IPS DF 6.9 (cell line): ENCODE results near the gene CCSER1.
"Not testable (repeated sequence)": the region's sequence is repeated elsewhere in the genome, so short reads cannot be mapped to it uniquely, and the experiment has no call there.

Source experiments
- DNase-seq: peaks from one replicate; pipeline ENCODE4 v3.0.0-alpha.2; 2013; ENCODE audit warnings: low read depth, low spot score
- H3K27ac ChIP-seq: one replicate; pipeline ENCODE4 v1.5.1; 2013; ENCODE audit warnings: low read length, control low read depth
- H3K27me3 ChIP-seq: 2 replicates; pipeline ENCODE4 v1.6.1; 2013; ENCODE audit warnings: mild to moderate bottlenecking, low read length; ENCODE audit not compliant: control insufficient read depth, insufficient read depth
- H3K36me3 ChIP-seq: 2 replicates; pipeline ENCODE4 v1.6.1; 2013; ENCODE audit warnings: low read length; ENCODE audit not compliant: control insufficient read depth, insufficient read depth
- H3K4me1 ChIP-seq: 2 replicates; pipeline ENCODE4 v1.6.1; 2013; ENCODE audit warnings: low read length; ENCODE audit not compliant: control insufficient read depth, insufficient read depth
- H3K4me3 ChIP-seq: 2 replicates; pipeline ENCODE4 v1.5.1; 2013; ENCODE audit warnings: mild to moderate bottlenecking, low read length
- H3K9me3 ChIP-seq: 2 replicates; pipeline ENCODE4 v1.6.1; 2013; ENCODE audit warnings: low read length, inconsistent platforms; ENCODE audit not compliant: control insufficient read depth, insufficient read depth
- WGBS: extraction: QIAGEN DNeasy Blood & Tissue Kit; methylation state at CpG from one replicate; pipeline ENCODE4 v1.1.7; 2013; ENCODE audit warnings: mixed read lengths, missing lambda C conversion rate; ENCODE audit not compliant: insufficient read length, insufficient coverage; 5-methylcytosine and 5-hydroxymethylcytosine counted together

CCSER1 gene

DNA sequence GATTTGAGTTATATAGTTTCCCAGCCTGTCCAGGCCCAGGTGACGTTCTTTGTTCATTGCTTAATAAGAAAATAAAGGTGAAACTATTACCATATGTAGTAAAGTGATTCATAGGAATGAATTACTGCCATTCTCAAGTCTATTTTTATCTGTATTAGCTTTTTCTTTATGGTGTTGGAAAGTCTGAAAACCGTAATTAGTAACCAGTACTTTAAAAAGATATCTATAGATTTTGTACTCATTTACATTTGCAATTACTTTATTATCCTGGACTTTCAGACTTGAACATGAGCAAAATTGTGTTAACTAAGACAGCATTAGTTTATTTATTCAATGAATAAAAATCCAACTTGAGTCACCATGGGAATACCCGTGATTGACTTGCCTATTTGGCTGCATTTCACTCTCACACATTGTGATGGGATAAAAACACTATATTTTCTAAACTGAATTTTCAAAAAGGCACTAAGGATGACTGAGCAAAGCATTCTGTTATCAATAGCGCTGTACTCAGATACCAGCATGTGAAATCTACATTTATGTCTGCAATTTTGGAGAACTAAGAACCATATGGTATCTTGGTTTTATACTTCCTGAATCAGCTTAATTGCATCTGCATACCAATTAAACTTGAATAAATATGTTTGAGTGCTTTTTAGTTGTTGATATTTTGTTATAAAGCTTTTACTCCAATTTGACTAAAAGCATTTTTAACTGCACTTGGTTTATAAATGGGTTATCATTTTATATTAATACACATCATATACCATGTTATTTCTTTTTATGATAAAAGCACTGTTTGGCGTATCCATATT, 154.6 kb downstream of the CCSER1 start:
- H3K4me1 ChIP-seq: no peaks in the 10 kb centered on the region
- no peak overlapping the region for H3K27ac ChIP-seq
- H3K4me3 ChIP-seq: no peak overlapping the region
- no peaks in the 10 kb centered on the region for H3K27me3 ChIP-seq
- no peaks in the 10 kb centered on the region for H3K36me3 ChIP-seq
- DNase-seq: no peak
- no peaks in the 10 kb centered on the region for H3K9me3 ChIP-seq
- no CpG with 5 or more reads among the region's 5 CpGs for WGBS

DNA sequence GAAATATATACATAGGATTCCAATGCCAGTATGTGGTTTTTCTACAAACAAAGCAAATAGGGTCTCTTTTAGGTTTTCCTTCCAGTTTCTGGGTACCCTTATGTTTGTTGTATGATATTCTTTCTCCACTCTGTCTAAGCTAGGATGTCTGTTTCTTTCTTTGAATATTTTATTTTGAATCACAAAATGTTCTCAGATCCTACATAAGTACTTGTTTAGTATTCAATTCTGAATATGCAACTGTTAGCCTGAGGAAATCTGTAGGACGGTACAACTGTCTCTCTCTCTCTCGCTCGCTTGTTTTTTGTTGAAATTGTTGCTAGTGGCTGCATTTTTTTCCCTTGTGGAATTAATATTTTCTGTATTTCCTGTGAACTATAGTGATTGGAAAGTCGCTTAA, 163.2 kb downstream of the CCSER1 start:
- WGBS: no CpG with 5 or more reads among the region's 4 CpGs
- H3K27me3 ChIP-seq: no peaks in the 10 kb centered on the region
- H3K36me3 ChIP-seq: no peaks in the 10 kb centered on the region

DNA sequence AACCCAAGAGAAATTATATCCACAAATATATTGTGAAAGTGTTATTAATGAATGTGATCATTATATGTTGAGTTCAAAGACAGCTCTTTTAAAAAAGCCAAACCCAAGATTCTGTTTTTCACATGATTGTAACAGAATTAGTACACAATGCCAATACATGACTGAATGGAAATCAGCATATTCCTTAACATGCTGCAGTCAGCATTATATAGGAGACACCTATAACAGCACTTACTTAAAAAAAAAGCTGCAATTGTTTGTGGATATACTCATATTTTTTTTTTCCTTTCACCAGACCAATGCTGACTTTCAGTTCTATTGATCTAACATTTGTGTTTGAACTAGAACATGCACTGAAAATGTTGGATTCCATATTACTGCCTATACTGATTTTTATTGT, 165.2 kb downstream of the CCSER1 start:
- no peak overlapping the region for H3K27ac ChIP-seq
- no peaks in the 10 kb centered on the region for H3K9me3 ChIP-seq
- no peaks in the 10 kb centered on the region for H3K27me3 ChIP-seq
- no peak overlapping the region for H3K4me3 ChIP-seq
- H3K36me3 ChIP-seq: no peaks in the 10 kb centered on the region
- H3K4me1 ChIP-seq: no peaks in the 10 kb centered on the region
- no peak for DNase-seq

More for the DNA sequence above, 163.2 kb downstream of the CCSER1 start:
- Histone ChIP-seq H3K9me3 (no peaks in the 10 kb centered on the region), H3K4me3 (no peak overlapping the region), H3K27ac (no peak overlapping the region), H3K4me1 (no peaks in the 10 kb centered on the region)
- DNase-seq: no peak

GRCh38 chr4:90293320-90293719, 166.1 kb downstream of the CCSER1 start:
- Histone ChIP-seq H3K27ac (no peak overlapping the region), H3K9me3 (no peaks in the 10 kb centered on the region), H3K27me3 (no peaks in the 10 kb centered on the region), H3K36me3 (no peaks in the 10 kb centered on the region), H3K4me3 (no peak overlapping the region), H3K4me1 (no peaks in the 10 kb centered on the region)
- no CpG with 5 or more reads among the region's 2 CpGs for WGBS
- DNase-seq: no peak

DNA sequence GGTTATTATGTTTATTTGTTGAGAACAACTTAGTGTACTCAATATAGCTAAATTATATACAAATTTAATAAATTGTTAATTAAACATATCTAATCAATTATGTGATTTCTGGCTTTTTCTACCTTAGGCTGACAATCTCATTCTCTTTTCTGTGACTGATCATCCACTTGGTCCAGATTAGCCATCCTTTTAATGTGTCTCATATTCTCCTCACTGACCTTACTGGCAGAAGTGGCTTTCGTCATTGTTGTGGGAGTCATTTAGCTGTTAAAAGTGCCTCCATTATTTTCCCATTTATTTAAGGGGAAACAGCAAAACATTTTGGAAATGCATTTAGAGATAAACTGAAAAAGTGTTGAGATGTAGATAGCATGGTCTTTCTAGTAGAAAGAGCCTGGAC, 172.2 kb downstream of the CCSER1 start:
- Histone ChIP-seq H3K36me3 (no peaks in the 10 kb centered on the region), H3K9me3 (no peaks in the 10 kb centered on the region), H3K4me3 (no peak overlapping the region), H3K27me3 (no peaks in the 10 kb centered on the region), H3K27ac (no peak overlapping the region), H3K4me1 (no peaks in the 10 kb centered on the region)
- no peak for DNase-seq
- no CpG with 5 or more reads among the region's 1 CpG for WGBS

- no CpG with 5 or more reads among the region's 1 CpG for WGBS
Measured at GRCh38 chr4:90306810-90307209, 179.6 kb downstream of the CCSER1 start.

DNA sequence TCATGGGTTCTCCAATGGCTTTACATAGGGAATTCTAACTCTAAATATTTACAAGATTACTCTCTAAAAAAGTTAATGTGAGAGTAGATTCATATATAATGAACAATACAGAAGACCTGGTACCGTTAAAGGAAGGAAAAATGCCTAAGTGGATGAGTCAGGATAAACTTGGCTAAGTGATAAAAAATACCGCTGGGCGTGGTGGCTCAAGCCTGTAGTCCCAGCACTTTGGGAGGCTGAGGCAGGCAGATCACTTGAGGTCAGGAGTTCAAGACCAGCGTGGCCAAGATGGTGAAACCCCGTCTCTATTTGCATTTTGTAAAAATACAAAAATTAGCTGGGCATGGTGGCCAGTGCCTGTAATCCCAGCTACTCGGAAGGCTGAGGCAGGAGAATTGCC, 189.9 kb downstream of the CCSER1 start:
- not testable (repeated sequence) for DNase-seq

More at GRCh38 chr4:90306810-90307209, 179.6 kb downstream of the CCSER1 start:
- no peaks in the 10 kb centered on the region for H3K27me3 ChIP-seq
- H3K36me3 ChIP-seq: no peaks in the 10 kb centered on the region
- H3K4me1 ChIP-seq: no peaks in the 10 kb centered on the region
- DNase-seq: no peak
- H3K27ac ChIP-seq: no peak overlapping the region
- H3K9me3 ChIP-seq: no peaks in the 10 kb centered on the region
- no peak overlapping the region for H3K4me3 ChIP-seq

GRCh38 chr4:90317785-90318184, 190.6 kb downstream of the CCSER1 start:
- no peak overlapping the region for H3K27ac ChIP-seq
- H3K9me3 ChIP-seq: no peaks in the 10 kb centered on the region
- no peak overlapping the region for H3K4me3 ChIP-seq
- H3K27me3 ChIP-seq: no peaks in the 10 kb centered on the region
- H3K36me3 ChIP-seq: no peaks in the 10 kb centered on the region
- no CpG with 5 or more reads among the region's 2 CpGs for WGBS
- no peaks in the 10 kb centered on the region for H3K4me1 ChIP-seq
- no peak for DNase-seq

More for the DNA sequence above, 189.9 kb downstream of the CCSER1 start:
- H3K36me3 ChIP-seq, H3K27ac ChIP-seq, H3K4me3 ChIP-seq, H3K4me1 ChIP-seq, H3K9me3 ChIP-seq, H3K27me3 ChIP-seq: not testable (repeated sequence)
- no CpG with 5 or more reads among the region's 6 CpGs for WGBS

GRCh38 chr4:90318193-90318592, 191.0 kb downstream of the CCSER1 start:
- no peak for DNase-seq
- Histone ChIP-seq H3K36me3 (no peaks in the 10 kb centered on the region), H3K4me3 (no peak overlapping the region), H3K9me3 (no peaks in the 10 kb centered on the region), H3K4me1 (no peaks in the 10 kb centered on the region), H3K27ac (no peak overlapping the region), H3K27me3 (no peaks in the 10 kb centered on the region)
- no CpG with 5 or more reads among the region's 2 CpGs for WGBS

- H3K27ac ChIP-seq: no peak overlapping the region
- no peaks in the 10 kb centered on the region for H3K9me3 ChIP-seq
Measured at GRCh38 chr4:90328558-90328957, 201.4 kb downstream of the CCSER1 start.

DNA sequence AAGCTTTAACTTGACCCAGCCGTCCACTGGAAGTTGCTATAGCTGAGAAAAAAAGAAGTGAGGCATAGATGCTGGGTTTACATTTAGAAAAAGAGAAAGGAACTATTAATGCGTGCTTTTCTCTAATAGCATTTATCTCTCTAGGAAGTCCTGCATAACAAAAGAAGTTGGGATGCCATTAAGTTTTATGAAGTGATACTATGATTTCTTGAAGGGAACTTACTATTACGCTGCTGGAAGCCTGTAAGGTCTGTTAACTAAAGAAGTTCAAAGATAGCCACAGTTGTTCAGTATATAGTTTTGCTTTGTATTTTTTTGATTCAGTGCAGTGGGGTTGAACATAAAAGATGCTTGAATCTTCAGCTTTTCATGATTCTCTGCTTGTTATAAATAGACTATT, 203.4 kb downstream of the CCSER1 start:
- Histone ChIP-seq H3K4me1 (no peaks in the 10 kb centered on the region), H3K4me3 (no peak overlapping the region), H3K27me3 (no peaks in the 10 kb centered on the region), H3K9me3 (no peaks in the 10 kb centered on the region), H3K36me3 (no peaks in the 10 kb centered on the region), H3K27ac (no peak overlapping the region)
- no CpG with 5 or more reads among the region's 3 CpGs for WGBS
- no peak for DNase-seq

More at GRCh38 chr4:90328558-90328957, 201.4 kb downstream of the CCSER1 start:
- H3K27me3 ChIP-seq: no peaks in the 10 kb centered on the region
- H3K36me3 ChIP-seq: no peaks in the 10 kb centered on the region
- no peak overlapping the region for H3K4me3 ChIP-seq
- H3K4me1 ChIP-seq: no peaks in the 10 kb centered on the region
- DNase-seq: no peak
- WGBS: no CpG with 5 or more reads among the region's 2 CpGs
